Endothelial cell of umbilical vein (primary cell): Measurements from ENCODE around the gene NAGLU.

Source experiments
- CTCF ChIP-seq, 2 donors: IDR thresholded peaks; 1 replicate in 1 of 2; 2 replicates in 1 of 2; pipeline ENCODE4 v1.5.1; 2011; ENCODE audit warnings: low read length in 2 of 2, mild to moderate bottlenecking in 2 of 2, moderate library complexity in 2 of 2, control low read depth in 1 of 2, inconsistent platforms in 1 of 2, low read depth in 1 of 2; ENCODE audit not compliant: insufficient read depth in 1 of 2; ENCODE audit errors: extremely low read depth in 1 of 2
- EZH2 ChIP-seq: IDR thresholded peaks from 2 replicates; pipeline ENCODE4 v1.6.1; 2012; ENCODE audit warnings: borderline replicate concordance, low read depth, mild to moderate bottlenecking, moderate library complexity, low read length, inconsistent platforms; ENCODE audit not compliant: severe bottlenecking
- FOS ChIP-seq: IDR thresholded peaks from 2 replicates; pipeline ENCODE4 v1.6.1; 2011; ENCODE audit warnings: mild to moderate bottlenecking, low read length, moderate library complexity, borderline replicate concordance; ENCODE audit not compliant: insufficient read depth
- GATA2 ChIP-seq: IDR thresholded peaks from 2 replicates; pipeline ENCODE4 v1.7.0; 2011; ENCODE audit warnings: low read depth, mild to moderate bottlenecking, moderate library complexity, mixed read lengths, low read length; ENCODE audit not compliant: insufficient read length, insufficient read depth
- JUN ChIP-seq: IDR thresholded peaks from 2 replicates; pipeline ENCODE4 v1.6.1; 2011; ENCODE audit warnings: borderline replicate concordance, low read depth; ENCODE audit not compliant: insufficient read length, insufficient read depth
- MAX ChIP-seq: IDR thresholded peaks from 2 replicates; pipeline ENCODE4 v1.6.1; 2011; ENCODE audit not compliant: insufficient read depth, insufficient read length
- MYC ChIP-seq: IDR thresholded peaks from one replicate; pipeline ENCODE4 v1.6.1; 2011; ENCODE audit warnings: mild to moderate bottlenecking, low read depth, low read length
- POLR2A ChIP-seq: IDR thresholded peaks from 2 replicates; pipeline ENCODE4 v1.6.1; 2012; ENCODE audit warnings: low read depth, mild to moderate bottlenecking, control low read depth, low read length
- POLR2AphosphoS5 ChIP-seq: IDR thresholded peaks from 2 replicates; pipeline ENCODE4 v1.6.1; 2012; ENCODE audit warnings: low read depth, mild to moderate bottlenecking, control low read depth, low read length, moderate library complexity; ENCODE audit not compliant: insufficient read depth

GRCh38 chr17:42544874-42545283, 8.8 kb downstream of the NAGLU start:
- TF ChIP-seq POLR2A (no peak), CTCF (IDR thresholded peaks at IDR 0.05; ENCODE audit: extremely low read depth in 1 of 2, insufficient read depth in 1 of 2, low read depth in 1 of 2, low read length in 2 of 2) (no peak), POLR2AphosphoS5 (no peak), MAX (no peak), MYC (no peak), FOS (no peak), EZH2 (no peak), GATA2 (no peak), JUN (no peak)
